OCI-LY1 (cell line): ENCODE data around the gene CD101.

Experiments used
- H2AFZ ChIP-seq: fragments of 200-600 bp; sonication (generic), shearing (Covaris generic); 2 replicates; pipeline ENCODE4 v1.6.0; 2014; ENCODE audit warnings: antibody characterized with exemption, mild to moderate bottlenecking, low read length
- H3F3A ChIP-seq: fragments of 200-600 bp; sonication (generic), shearing (Covaris generic); 2 replicates; pipeline ENCODE4 v1.6.0; 2014; ENCODE audit warnings: mild to moderate bottlenecking, antibody characterized with exemption, low read length, moderate library complexity; ENCODE audit not compliant: insufficient read depth
- H3K27ac ChIP-seq: fragments of 200-600 bp; sonication (generic); 2 replicates; pipeline ENCODE4 v1.5.1; 2014; ENCODE audit warnings: low read length, mixed run types, mild to moderate bottlenecking, low read depth; ENCODE audit not compliant: poor library complexity, severe bottlenecking
- H3K27me3 ChIP-seq: fragments of 200-600 bp; sonication (generic); 2 replicates; pipeline ENCODE4 v1.6.0; 2014; ENCODE audit warnings: antibody characterized with exemption, mild to moderate bottlenecking, low read length, moderate library complexity; ENCODE audit not compliant: insufficient read depth
- H3K36me3 ChIP-seq: fragments of 200-600 bp; sonication (generic); 2 replicates; pipeline ENCODE4 v1.6.1; 2014; ENCODE audit warnings: mild to moderate bottlenecking, antibody characterized with exemption, low read length, moderate library complexity, mixed read lengths; ENCODE audit not compliant: insufficient read depth
- H3K4me1 ChIP-seq: fragments of 200-600 bp; sonication (generic); 2 replicates; pipeline ENCODE4 v1.5.1; 2014; ENCODE audit warnings: mild to moderate bottlenecking, low read length, moderate library complexity; ENCODE audit not compliant: insufficient read depth, severe bottlenecking
- H3K4me2 ChIP-seq: fragments of 200-600 bp; sonication (generic), shearing (Covaris generic); 2 replicates; pipeline ENCODE4 v1.6.1; 2014; ENCODE audit warnings: low read length
- H3K4me3 ChIP-seq: fragments of 200-600 bp; sonication (generic); 2 replicates; pipeline ENCODE4 v1.5.1; 2014; ENCODE audit warnings: low read length, low read depth, mild to moderate bottlenecking, mixed read lengths; ENCODE audit not compliant: poor library complexity, severe bottlenecking
- H3K79me2 ChIP-seq: fragments of 200-600 bp; shearing (Covaris generic); 2 replicates; pipeline ENCODE4 v1.6.1; 2016; ENCODE audit warnings: mixed run types, low read length, mixed read lengths; ENCODE audit not compliant: insufficient read depth
- H3K9ac ChIP-seq: fragments of 200-600 bp; sonication (generic), shearing (Covaris generic); 2 replicates; pipeline ENCODE4 v1.6.1; 2014; ENCODE audit warnings: mild to moderate bottlenecking, low read length, mixed read lengths
- H3K9me2 ChIP-seq: fragments of 200-600 bp; sonication (generic), shearing (Covaris generic); 2 replicates; pipeline ENCODE4 v1.6.1; 2014; ENCODE audit warnings: low read depth, mild to moderate bottlenecking, low read length, mixed read lengths
- H3K9me3 ChIP-seq: fragments of 200-600 bp; shearing (Covaris generic); 2 replicates; pipeline ENCODE4 v1.6.1; 2014; ENCODE audit warnings: low read length, mixed read lengths
- H4K20me1 ChIP-seq: fragments of 200-600 bp; sonication (generic), shearing (Covaris generic); 2 replicates; pipeline ENCODE4 v1.6.0; 2016; ENCODE audit warnings: mild to moderate bottlenecking, low read length; ENCODE audit not compliant: insufficient read depth
- CTCF ChIP-seq: fragments of 200-600 bp; sonication (generic), shearing (Covaris generic); IDR thresholded peaks from 2 replicates; pipeline ENCODE4 v1.5.1; 2017; ENCODE audit warnings: mild to moderate bottlenecking, antibody characterized with exemption, low read length, moderate library complexity, mixed read lengths
- EZH2 ChIP-seq: fragments of 200-600 bp; sonication (generic), shearing (Covaris generic); IDR thresholded peaks from 2 replicates; pipeline ENCODE4 v1.8.0; 2017; ENCODE audit warnings: borderline replicate concordance, mixed run types, mild to moderate bottlenecking, antibody characterized with exemption, low read length, moderate library complexity, mixed read lengths

Gene CD101

GRCh38 chr1:117003223-117003875 is 1.8 kb downstream of the CD101 start:
- TF ChIP-seq CTCF (no peak), EZH2 (no peak)
- Histone ChIP-seq H3F3A (no peaks in the 10 kb centered on the region), H3K79me2 (no peaks in the 10 kb centered on the region), H3K4me3 (no peak overlapping the region), H3K4me2 (no peak overlapping the region), H3K9me3 (no peaks in the 10 kb centered on the region), H3K36me3 (no peaks in the 10 kb centered on the region), H3K4me1 (no peaks in the 10 kb centered on the region), H3K9ac (no peak overlapping the region), H4K20me1 (no peaks in the 10 kb centered on the region), H2AFZ (no peak overlapping the region), H3K27ac (no peak overlapping the region), H3K9me2 (no peaks in the 10 kb centered on the region), H3K27me3 (no peaks in the 10 kb centered on the region)

GRCh38 chr1:117007719-117008013 is 6.1 kb downstream of the CD101 start:
- H3K79me2 ChIP-seq: no peaks in the 10 kb centered on the region
- no peaks in the 10 kb centered on the region for H4K20me1 ChIP-seq
- no peaks in the 10 kb centered on the region for H3K9me3 ChIP-seq
- no peaks in the 10 kb centered on the region for H3K9me2 ChIP-seq
- no peak for TF ChIP-seq CTCF
- TF ChIP-seq EZH2: no peak
- no peaks in the 10 kb centered on the region for H3K27me3 ChIP-seq
- H3K4me3 ChIP-seq: no peak overlapping the region
- H3K4me1 ChIP-seq: no peaks in the 10 kb centered on the region
- H3K9ac ChIP-seq: no peak overlapping the region
- H3K4me2 ChIP-seq: no peak overlapping the region
- H3K36me3 ChIP-seq: no peaks in the 10 kb centered on the region
- H3F3A ChIP-seq: no peaks in the 10 kb centered on the region
- no peak overlapping the region for H3K27ac ChIP-seq
- H2AFZ ChIP-seq: no peak overlapping the region

- Histone ChIP-seq H3K27ac (no peak overlapping the region), H3K36me3 (no peaks in the 10 kb centered on the region), H3K9me3 (no peaks in the 10 kb centered on the region), H3K9me2 (no peaks in the 10 kb centered on the region), H3K4me1 (no peaks in the 10 kb centered on the region), H2AFZ (no peak overlapping the region), H3K9ac (no peak overlapping the region), H3K4me3 (no peak overlapping the region), H3K79me2 (no peaks in the 10 kb centered on the region), H3K4me2 (no peak overlapping the region), H4K20me1 (no peaks in the 10 kb centered on the region), H3K27me3 (no peaks in the 10 kb centered on the region), H3F3A (no peaks in the 10 kb centered on the region)
- TF ChIP-seq CTCF (no peak), EZH2 (no peak)
Measured at GRCh38 chr1:117008656-117009055, 7.1 kb downstream of the CD101 start.
